ACC112 (cell line): ENCODE data around the gene LTBP2.
A peak's percentile ranks its signal among the peaks of the same experiment; 100 is the strongest.

ENCODE experiments used
- H2AFZ ChIP-seq: fragments of 200-600 bp; sonication (generic); one replicate; pipeline ENCODE4 v1.6.0; 2017; ENCODE audit warnings: antibody characterized with exemption, low read length; ENCODE audit not compliant: unreplicated experiment
- H3K27ac ChIP-seq: fragments of 200-600 bp; sonication (generic); 2 replicates; pipeline ENCODE4 v1.5.1; 2014; ENCODE audit warnings: low read depth, mild to moderate bottlenecking, antibody characterized with exemption, low read length, moderate library complexity
- H3K27me3 ChIP-seq: fragments of 200-600 bp; sonication (generic); 2 replicates; pipeline ENCODE4 v1.6.1; 2014; ENCODE audit warnings: mild to moderate bottlenecking, antibody characterized with exemption, low read length, moderate library complexity, mixed read lengths; ENCODE audit not compliant: insufficient read depth
- H3K36me3 ChIP-seq: fragments of 200-600 bp; sonication (generic); 2 replicates; pipeline ENCODE4 v1.6.1; 2016; ENCODE audit warnings: mild to moderate bottlenecking, antibody characterized with exemption, low read length, moderate library complexity, mixed read lengths; ENCODE audit not compliant: insufficient read depth
- H3K4me1 ChIP-seq: fragments of 200-600 bp; sonication (generic); one replicate; pipeline ENCODE4 v1.6.1; 2016; ENCODE audit warnings: low read length, mixed read lengths; ENCODE audit not compliant: insufficient read depth, unreplicated experiment, control insufficient read depth
- H3K4me3 ChIP-seq: fragments of 200-600 bp; sonication (generic); 2 replicates; pipeline ENCODE4 v1.5.1; 2014; ENCODE audit warnings: mild to moderate bottlenecking, low read depth, low read length
- H3K79me2 ChIP-seq: fragments of 200-600 bp; sonication (generic); one replicate; pipeline ENCODE4 v1.6.0; 2016; ENCODE audit warnings: low read length; ENCODE audit not compliant: control insufficient read depth, unreplicated experiment, insufficient read depth

The LTBP2 gene

GRCh38 chr14:74566174-74567141 lies 45.6 kb downstream of the LTBP2 start:
- Histone ChIP-seq H3K27me3 (no peaks in the 10 kb centered on the region), H3K79me2 (peaks cover 16% of the 10 kb centered on the region), H3K27ac (peak overlapping the region; percentile 17; the same call in 1 of the 2 replicates), H2AFZ (no peak overlapping the region), H3K4me3 (no peak overlapping the region), H3K36me3 (no peaks in the 10 kb centered on the region), H3K4me1 (peaks cover 64% of the 10 kb centered on the region)

- Histone ChIP-seq H3K27ac (peak overlapping the region; percentile 78), H2AFZ (peak overlapping the region; percentile 79)
These were observed 48.4 kb downstream of the LTBP2 start for GRCh38 chr14:74563586-74564159.

GRCh38 chr14:74563233-74563585 lies 48.8 kb downstream of the LTBP2 start:
- peaks cover 50% of the 10 kb centered on the region for H3K4me1 ChIP-seq
- peak overlapping the region; percentile 55 for H3K4me3 ChIP-seq
- no peaks in the 10 kb centered on the region for H3K36me3 ChIP-seq
- H3K27me3 ChIP-seq = no peaks in the 10 kb centered on the region
- peak overlapping the region; percentile 79 for H2AFZ ChIP-seq
- H3K27ac ChIP-seq = peak overlapping the region; percentile 78
- H3K79me2 ChIP-seq = peaks cover 19% of the 10 kb centered on the region

More at GRCh38 chr14:74563586-74564159, 48.4 kb downstream of the LTBP2 start:
- Histone ChIP-seq H3K36me3 (no peaks in the 10 kb centered on the region), H3K27me3 (no peaks in the 10 kb centered on the region), H3K79me2 (peaks cover 19% of the 10 kb centered on the region), H3K4me3 (peak overlapping the region; percentile 55), H3K4me1 (peaks cover 49% of the 10 kb centered on the region)

GRCh38 chr14:74562515-74563232 lies 49.4 kb downstream of the LTBP2 start:
- peak overlapping the region; percentile 78 for H3K27ac ChIP-seq
- H3K36me3 ChIP-seq = no peaks in the 10 kb centered on the region
- peak overlapping the region; percentile 79 for H2AFZ ChIP-seq
- H3K4me3 ChIP-seq = peak overlapping the region; percentile 55
- peaks cover 47% of the 10 kb centered on the region for H3K4me1 ChIP-seq
- peaks cover 19% of the 10 kb centered on the region for H3K79me2 ChIP-seq
- no peaks in the 10 kb centered on the region for H3K27me3 ChIP-seq

GRCh38 chr14:74558655-74559054 lies 53.4 kb downstream of the LTBP2 start:
- H3K4me1 ChIP-seq = peaks cover 28% of the 10 kb centered on the region
- H3K27ac ChIP-seq = no peak overlapping the region
- peaks cover 13% of the 10 kb centered on the region for H3K79me2 ChIP-seq
- H3K27me3 ChIP-seq = no peaks in the 10 kb centered on the region
- H3K4me3 ChIP-seq = no peak overlapping the region
- no peak overlapping the region for H2AFZ ChIP-seq
- H3K36me3 ChIP-seq = no peaks in the 10 kb centered on the region

GRCh38 chr14:74557691-74558090 lies 54.3 kb downstream of the LTBP2 start:
- no peaks in the 10 kb centered on the region for H3K36me3 ChIP-seq
- H3K27ac ChIP-seq = no peak overlapping the region
- peaks cover 19% of the 10 kb centered on the region for H3K4me1 ChIP-seq
- no peaks in the 10 kb centered on the region for H3K27me3 ChIP-seq
- no peak overlapping the region for H2AFZ ChIP-seq
- no peak overlapping the region for H3K4me3 ChIP-seq
- H3K79me2 ChIP-seq = peaks cover 13% of the 10 kb centered on the region

- Histone ChIP-seq H3K79me2 (peaks cover 13% of the 10 kb centered on the region), H3K4me3 (no peak overlapping the region), H3K27me3 (no peaks in the 10 kb centered on the region), H2AFZ (no peak overlapping the region), H3K4me1 (peaks cover 13% of the 10 kb centered on the region), H3K36me3 (no peaks in the 10 kb centered on the region), H3K27ac (no peak overlapping the region)
These were observed 56.5 kb downstream of the LTBP2 start for GRCh38 chr14:74555476-74556050.

- Histone ChIP-seq H3K4me3 (no peak overlapping the region), H2AFZ (no peak overlapping the region), H3K27ac (no peak overlapping the region), H3K36me3 (no peaks in the 10 kb centered on the region), H3K79me2 (peaks cover 9% of the 10 kb centered on the region), H3K4me1 (peaks cover 13% of the 10 kb centered on the region), H3K27me3 (no peaks in the 10 kb centered on the region)
These were observed 57.2 kb downstream of the LTBP2 start for GRCh38 chr14:74554742-74555362.

GRCh38 chr14:74552623-74553022 lies 59.4 kb downstream of the LTBP2 start:
- Histone ChIP-seq H3K79me2 (no peaks in the 10 kb centered on the region), H3K27ac (no peak overlapping the region)

More at GRCh38 chr14:74552623-74553022, 59.4 kb downstream of the LTBP2 start:
- Histone ChIP-seq H3K4me1 (no peaks in the 10 kb centered on the region), H3K4me3 (no peak overlapping the region), H3K36me3 (no peaks in the 10 kb centered on the region), H2AFZ (no peak overlapping the region), H3K27me3 (no peaks in the 10 kb centered on the region)
